A172 (cell line): ENCODE measurements around the gene FARP2. TPM values are rescaled to one million over a fixed set of nuclear protein-coding genes. Genes with fewer than 3 reads are reported as not detected.
A peak's percentile ranks its signal among the peaks of the same experiment; 100 is the strongest.
"Not testable (repeated sequence)": the region's sequence is repeated elsewhere in the genome, so short reads cannot be mapped to it uniquely, and the experiment has no call there.

Source experiments
- DNase-seq: peaks from one replicate; pipeline ENCODE4 v3.0.0-alpha.2; 2015; ENCODE audit warnings: low spot score
- total RNA-seq: library from RNA; depleted of rRNA; stranded (reverse); fragments of >200 nt; shearing (Covaris generic); gene quantifications from 2 replicates; pipeline ENCODE4 v1.2.3, GENCODE V29; 2014

The FARP2 gene
- total RNA-seq, 1 experiment from 2014 or later = 47.3 TPM

DNA sequence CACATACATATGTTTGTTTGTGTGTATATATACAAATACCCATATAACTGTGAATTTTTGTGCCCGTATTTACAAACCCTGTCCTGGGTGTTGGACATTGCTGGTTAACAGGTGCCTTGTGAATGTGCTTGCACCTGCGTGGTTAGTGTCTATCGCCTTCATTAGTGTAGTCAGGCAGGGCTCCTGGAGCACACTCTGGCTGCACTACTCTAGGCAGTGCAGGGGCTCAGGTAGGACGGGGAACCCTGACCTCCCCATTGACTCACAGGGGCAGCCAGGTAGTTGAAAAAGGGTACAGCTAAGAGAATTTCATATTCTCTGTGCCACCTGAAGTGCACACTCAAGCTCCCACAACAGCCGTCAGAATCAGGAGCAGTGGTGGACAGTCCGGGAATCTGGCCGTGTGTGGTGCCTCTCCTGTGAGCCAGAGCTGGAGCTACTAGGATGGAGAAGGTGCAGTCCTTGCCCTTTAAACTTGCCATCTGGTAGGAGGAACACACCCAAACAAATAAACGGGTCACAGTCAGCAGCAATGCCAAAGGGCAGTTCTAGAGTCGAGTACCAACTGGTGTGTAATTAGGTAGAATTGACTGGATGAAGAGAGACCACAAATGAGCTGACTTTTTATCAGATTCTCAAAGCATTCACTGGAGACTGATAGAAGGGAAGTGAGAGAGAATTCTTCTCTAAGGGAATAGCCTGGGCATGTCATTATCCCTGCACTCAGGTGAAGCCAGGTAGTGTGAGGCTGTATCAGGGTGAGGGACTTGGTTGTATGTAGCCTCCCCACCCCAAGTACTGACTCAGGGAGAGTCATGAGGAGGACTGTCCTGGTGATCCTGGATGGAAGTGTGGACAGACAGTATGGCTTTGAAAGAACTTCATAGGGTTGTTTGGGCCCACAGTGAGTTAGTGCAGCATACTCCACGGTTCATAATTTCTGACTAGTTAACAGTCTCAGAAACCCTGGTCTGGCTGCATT lies 44.1 kb downstream of the FARP2 start:
- DNase-seq = no peak

DNA sequence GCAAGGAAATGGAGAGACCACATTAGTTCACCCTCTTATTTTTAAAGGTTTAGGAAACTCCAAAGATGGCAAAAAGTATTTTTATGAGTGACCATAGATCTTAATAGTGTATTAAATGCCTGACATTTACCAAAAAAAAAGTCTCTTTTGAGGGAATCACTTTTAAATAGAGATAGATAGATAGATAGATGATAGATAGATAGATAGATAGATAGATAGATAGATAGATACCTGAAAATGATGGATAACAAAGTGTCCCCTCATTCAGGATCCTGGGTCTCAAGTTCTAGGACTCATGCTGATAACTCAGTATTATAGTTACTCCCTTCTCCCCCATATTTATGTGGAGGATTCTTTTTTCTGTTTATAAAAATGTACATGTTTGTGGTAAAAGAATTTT lies 52.8 kb downstream of the FARP2 start:
- DNase-seq = no peak

DNA sequence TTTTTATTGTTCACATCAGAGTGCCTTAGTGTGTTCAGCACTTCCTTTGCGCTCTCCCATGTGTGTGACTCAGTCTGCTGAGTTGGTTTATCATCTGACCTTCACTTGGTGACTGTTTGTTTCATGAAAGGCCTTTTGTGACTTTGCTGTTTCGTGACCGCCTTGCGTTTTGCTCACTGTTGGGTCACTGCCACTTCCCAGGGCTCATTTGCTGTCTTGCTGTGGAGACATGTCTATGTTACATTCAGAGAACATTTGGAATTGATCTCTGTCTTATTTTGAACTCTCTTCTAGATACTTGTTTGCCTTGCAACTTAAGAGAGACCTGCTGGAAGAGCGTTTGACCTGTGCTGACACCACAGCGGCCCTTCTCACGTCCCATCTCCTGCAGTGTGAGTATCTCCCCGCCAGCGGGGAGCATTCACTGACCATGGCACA lies 54.7 kb downstream of the FARP2 start:
- peak; percentile 32 for DNase-seq

DNA sequence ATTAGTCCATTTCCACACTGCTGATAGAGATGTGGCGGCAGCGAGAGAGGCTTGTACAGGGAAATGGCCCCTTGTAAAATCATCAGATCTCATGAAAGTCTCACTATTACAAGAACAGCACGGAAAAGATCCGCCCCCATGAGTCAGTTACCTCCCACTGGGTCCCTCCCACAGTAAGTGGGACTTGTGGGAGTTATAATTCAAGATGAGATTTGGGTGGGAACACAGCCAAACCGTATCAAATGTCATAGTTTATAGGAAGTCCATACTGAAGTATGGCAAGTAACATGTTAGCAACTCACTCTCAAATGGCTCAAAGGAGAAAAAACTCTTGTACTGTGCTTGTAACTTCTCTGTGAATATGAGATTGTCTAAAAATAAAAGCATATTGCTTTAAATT lies 56.1 kb downstream of the FARP2 start:
- DNase-seq = peak; percentile 76

DNA sequence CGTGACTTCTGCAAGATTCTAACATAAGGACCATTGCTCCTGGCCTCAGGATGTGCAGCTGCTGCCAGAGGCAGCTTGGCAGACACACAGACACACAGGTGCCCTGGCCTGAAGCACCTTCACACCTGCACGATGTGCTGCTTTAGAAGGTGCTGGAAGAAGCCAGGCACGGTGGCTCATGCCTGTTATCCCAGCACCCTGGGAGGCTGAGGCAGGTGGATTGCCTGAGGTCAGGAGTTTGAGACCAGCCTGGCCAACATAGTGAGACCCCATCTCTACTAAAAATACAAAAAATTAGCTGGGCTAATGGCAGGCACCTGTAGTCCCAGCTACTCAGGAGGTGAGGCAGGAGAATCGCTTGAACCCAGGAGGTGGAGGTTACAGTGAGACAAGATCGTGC lies 57.4 kb downstream of the FARP2 start:
- DNase-seq = not testable (repeated sequence)

DNA sequence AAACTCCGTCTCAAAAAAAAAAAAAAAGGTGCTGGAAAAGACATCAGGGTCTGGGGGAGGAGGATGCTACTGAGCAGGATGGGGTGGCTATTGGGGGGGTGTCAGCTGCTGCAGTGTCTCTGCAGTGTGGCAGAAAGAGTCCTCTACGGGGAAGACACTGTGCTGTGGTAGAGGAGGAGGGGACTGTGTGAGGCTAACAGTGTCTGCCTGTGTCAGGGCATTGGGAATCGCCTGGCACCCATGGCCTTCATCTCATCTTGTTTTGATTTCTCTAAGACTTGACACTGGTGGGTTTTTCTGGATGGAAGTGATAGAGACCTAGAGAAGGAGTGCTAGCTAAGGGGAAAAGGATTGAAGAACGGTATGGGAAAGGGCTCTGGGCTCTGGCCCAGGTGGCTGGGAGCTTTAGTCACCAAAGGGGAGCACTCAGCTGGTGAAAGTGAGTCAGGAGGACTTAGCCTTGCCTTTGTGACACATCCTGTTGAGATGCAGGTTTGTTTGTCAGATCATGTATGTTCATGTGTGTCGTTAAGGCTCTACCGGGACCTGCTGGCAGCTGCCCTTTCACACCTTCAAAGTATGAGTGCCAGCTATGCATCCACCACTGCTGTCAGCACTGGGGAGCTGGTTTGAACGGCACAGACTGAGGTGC lies 58.0 kb downstream of the FARP2 start:
- no peak for DNase-seq

DNA sequence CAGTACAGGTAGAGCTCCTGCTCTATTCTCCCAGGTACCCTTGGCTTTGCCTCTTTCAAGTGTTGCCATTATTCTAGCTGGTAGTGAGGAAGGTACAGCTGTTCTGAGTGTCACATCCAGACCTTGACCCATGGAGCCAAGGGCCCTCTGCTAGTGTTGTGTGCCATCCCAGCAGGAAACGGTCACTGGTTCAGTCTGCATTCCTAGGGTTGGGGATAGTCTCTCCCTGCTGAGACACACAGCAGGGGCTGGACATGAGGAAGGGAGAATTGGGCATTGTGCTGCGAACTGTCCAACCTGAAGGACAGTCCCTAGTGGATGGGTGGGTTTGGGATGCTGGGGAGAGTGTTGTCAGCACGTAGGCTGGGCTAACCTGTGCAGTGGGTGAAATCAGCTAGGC lies 59.1 kb downstream of the FARP2 start:
- DNase-seq = no peak

DNA sequence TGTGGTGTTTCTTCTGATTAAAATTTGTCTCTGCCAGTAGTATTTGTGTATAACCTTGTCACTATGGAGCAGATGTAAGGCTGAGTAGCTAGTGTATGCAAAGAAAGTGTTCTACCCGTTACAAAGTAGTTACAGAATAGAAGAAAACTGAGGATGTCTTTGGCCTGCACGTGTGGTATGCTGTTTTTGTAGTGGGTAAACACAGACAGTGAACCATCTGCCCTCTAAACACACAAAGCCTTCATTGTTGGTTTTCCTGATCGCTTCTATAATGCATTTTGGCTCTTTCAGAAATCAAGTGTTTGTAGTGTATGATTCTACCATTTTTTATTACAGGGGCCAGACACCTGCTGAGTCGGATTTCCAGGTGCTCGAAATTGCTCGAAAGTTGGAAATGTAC lies 61.5 kb downstream of the FARP2 start:
- DNase-seq = no peak

DNA sequence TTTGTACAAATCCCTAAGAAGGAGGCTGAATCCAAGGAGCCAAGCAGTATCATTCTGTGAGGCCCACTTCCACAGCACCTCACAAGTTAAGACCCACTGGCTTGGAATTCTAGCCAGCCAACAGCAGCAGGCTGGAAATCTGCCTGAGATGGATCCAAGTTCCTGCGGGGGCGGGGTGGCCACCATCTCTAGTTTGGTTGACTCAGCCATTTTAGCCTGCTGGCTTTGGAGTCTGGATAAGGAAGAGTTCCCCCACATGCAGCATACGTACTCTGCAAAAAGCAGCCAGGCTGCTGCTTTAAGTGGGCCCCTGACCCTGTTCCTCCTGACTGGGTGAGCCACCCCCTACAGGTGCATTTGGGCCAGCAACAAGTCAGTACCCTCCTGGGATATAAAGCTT lies 65.2 kb downstream of the FARP2 start:
- no peak for DNase-seq

DNA sequence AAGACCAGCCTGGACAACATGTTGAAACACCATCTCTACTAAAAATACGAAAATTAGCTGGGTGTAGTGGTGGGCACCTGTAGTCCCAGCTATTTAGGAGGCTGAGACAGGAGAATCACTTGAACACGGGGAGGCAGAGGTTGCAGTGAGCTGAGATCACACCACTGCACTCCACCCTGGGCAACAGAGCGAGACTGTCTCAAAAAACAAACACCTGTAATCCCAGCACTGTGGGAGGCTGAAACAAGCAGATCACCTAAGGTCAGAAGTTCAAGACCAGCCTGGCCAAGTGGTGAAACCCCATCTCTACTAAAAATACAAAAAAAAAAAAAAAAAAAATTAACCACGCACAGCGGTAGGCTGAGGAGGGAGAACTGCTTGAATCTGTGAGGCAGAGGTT lies 65.9 kb downstream of the FARP2 start:
- DNase-seq = not testable (repeated sequence)

DNA sequence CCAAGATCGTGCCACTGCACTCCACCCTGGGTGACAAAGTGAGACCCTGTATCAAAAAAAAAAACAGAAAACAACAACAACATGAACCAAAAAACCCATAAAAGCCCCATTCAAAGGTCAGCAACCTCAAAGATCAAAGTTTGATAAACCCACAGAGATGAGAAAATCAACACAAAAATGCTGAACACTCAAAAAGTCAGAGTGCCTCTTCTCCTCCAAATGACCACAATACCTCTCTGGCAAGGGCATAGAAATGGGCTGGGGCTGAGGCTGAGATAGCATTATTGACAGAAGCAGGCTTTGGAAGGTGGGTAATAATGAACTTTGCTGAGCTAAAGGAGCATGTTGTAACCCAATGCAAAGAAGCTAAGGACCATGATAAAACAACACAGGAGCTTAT lies 66.3 kb downstream of the FARP2 start:
- no peak for DNase-seq

DNA sequence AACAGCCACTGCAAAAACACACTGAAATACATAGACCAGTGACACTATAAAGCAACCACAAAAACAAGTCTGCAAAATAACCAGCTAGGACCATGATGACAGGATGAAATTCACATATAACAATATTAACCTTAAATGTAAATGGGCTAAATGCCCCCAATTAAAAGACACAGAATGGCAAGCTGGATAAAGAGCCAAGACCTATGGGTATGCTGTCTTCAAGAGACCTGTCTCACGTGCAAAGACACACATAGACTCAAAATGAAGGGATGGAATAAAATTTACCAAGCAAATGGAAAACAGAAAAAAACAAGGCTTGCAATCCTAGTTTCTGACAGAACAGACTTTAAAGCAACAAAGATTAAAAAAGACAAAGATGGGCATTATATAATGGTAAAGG lies 67.4 kb downstream of the FARP2 start:
- not testable (repeated sequence) for DNase-seq

DNA sequence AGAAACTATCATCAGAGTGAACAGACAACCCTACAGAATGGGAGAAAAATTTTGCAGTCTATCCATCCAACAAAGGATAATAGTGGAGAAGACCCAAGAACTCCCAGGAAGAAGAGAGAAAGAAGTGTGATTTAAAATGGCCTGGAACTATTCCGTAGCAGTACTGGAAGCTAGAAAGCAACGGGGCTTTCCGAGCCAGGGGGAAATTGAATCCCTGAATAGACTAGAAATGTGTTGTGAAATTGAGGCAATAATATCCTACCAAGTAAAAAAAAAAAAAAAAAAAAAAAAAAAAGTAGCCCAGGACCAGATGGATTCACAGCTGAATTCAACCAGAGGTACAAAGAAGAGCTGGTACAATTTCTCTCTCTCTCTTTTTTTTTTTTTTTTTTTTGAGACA lies 69.3 kb downstream of the FARP2 start:
- DNase-seq = no peak

DNA sequence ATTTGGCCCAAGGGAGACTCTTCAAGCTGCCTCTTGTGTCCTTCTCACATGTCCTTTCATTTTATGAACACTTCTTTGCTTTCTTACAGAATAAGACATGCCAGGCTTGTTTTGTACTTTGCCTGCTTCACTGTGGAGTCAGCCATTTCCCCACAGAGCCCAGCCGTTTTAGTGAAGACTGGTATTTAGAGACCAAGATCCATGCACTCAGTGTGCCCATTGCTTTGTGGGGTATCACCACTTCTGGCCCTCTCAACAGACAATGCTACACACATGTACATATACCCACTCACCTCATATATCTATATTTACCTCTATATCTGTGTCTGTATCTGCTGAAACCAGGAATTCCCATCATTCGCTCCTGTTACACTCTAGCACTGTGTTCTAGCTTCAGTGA lies 74.1 kb downstream of the FARP2 start:
- DNase-seq = no peak

DNA sequence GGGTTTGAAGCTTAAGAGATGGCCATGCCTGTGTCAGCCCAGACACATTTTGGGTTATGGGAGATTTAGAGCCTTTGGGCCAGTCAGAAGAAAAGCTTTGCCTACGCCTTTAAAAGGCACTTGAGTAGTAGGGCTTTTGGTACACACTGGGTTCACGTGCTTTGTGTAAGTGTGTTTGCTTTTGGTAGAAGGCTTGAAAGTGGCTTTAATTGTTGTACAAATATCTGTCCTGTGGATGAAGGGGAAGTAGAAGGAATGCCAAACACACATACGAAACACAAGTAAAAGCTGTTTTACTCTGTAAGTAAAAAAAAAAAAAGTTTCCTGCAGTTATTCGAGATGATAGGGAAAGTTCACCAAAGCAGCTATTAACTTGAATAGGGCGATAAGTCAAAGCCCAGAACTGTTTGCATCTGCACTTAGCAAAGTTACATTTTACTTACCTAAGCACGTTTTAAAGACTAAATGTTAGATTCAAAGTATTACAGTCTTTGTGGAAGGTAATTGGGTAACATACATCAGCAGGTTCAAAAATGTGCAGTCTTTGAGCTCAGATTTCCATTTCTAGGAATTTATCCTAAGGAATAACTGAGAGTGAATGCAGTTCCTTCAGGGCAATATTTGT lies 76.9 kb downstream of the FARP2 start:
- DNase-seq = no peak

DNA sequence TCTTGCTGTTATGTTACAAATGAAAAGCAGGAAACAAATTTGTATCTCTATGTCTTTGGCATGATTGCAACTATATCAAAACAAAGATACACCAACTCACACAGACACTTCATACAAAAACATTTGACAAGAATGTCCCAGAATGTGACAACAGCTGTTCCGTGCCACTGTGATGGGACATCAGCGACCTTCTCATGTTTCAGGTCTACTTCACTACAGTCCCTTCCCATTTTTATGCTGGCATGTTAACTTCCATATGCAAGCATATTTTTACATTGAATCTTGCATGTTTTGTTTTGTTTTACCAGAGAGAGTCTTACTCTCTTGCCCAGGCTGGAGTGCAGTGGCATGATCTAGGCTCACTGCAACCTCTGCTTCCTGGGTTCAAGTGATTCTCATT lies 81.1 kb downstream of the FARP2 start:
- no peak for DNase-seq

DNA sequence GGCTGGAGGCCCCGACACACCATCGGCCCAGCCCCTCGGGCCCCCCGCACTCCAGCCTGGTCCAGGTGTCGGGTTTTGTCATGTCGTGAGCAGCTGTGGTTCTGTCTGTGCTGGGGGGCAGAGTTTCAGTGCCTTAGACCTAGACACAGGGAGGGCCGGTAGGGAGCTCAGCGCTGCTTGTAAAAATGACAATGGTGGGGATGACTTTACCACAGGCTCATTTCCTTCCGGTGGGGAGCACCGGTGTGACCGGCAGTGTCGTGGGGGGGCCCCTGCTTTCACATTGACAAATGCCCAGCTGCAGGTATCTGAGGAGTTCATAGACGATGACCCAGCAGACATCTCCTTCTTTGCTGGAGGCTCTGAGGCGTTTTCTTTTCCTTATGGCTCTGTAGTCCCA lies 85.4 kb downstream of the FARP2 start:
- DNase-seq = no peak

DNA sequence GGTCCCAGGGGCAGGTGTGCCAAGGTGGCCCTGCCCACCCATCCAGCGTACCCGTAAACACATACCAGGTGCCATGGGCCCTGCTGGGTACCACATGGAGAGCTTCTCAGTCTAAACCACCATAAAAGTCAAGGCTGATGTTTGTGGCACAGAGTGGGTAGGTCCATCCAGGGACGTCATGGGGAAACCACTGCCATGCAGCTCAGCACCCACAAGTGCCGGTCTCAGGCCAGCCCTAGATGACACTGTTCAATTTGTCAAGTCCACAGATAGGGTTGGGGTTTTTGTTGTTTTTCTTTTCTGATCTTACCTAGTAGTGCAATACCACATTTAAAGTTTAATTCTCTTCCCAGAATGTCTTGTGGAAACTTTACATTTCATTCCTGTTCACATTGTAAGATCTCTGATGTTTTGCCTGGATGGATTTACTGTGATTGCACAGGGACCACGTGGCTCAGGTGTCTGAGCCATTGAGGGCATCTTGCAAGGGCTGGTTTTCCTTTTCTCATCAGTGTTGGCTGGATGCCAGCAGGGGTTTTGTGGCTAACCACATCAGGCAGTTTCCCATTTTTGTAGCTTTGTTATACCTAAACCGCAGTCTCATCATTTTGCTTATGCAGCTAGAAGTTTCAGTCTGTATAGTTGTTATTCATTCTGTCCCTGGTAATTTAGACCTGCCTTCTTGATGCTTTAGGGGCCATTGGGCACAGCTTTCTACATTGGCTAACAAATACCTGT lies 87.6 kb downstream of the FARP2 start:
- DNase-seq = peak; percentile 91

DNA sequence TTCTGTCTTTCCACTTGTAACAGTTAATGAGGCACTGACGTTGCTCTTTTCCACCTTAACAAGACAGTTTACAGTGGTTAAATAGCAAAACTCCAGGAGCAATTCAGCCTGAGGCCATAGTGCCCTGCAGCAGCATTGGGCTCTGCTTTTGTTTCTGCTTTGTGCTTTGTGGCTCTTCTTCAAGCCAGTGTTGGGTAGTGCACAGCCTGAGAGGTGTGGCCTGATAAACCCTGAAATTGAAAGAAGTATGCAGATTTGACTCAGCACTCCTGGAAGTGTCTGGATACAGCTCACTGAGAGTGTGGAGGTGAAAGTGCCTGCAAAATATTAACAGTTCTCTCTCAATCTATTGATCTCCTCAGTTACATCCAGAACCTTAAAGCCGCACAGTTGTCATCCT lies 89.3 kb downstream of the FARP2 start:
- DNase-seq = no peak

DNA sequence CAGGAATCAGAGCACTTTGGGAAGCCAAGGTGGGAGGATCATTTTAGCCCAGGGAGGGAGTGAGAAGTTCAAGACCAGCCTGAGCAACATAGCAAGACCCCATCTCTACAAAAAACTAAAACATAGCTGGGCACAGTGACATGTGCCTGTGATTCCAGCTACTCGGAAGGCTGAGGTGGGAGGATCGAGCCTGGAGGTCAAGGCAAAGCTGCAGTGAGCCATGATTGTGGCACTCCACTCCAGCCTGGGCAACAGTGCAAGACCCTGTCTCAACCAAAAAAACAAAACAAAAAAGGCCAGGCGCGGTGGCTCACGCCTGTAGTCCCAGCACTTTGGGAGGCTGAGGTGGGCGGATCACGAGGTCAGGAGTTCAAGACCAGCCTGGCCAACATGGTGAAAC lies 94.0 kb downstream of the FARP2 start:
- not testable (repeated sequence) for DNase-seq

DNA sequence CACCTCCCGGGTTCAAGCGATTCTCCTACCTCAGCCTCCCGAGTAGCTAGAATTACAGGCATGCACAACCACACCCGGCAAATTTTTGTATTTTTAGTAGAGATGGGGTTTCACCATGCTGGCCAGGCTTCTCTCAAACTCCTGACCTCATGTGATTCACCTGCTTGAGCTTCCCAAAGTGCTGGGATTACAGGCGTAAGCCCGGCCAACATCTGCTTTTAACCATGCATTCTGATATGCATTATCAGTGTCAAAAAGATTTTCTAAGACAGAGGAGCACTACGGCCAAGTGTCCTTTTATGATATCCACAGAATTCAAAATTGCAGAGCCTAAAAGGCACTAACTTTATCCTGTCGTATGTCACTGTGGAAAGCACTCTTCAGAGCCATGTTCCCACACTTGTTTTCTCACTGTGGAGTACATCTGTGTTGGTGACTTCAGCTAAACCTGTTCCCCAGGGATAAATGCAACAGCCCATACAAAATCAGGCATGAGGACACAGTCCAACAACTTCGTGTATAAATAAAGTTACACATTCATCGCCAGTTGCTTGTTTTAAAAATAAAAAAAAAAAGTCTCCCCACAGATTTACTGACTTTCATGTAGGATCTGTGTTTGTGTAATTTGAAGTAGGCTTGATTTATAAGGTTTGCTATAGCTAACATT lies 95.9 kb downstream of the FARP2 start:
- DNase-seq = no peak
